Erythroblast (primary cell): ENCODE measurements around the gene TALDO1.

ENCODE experiments used
- GATA1 ChIP-seq: IDR thresholded peaks from 2 replicates; pipeline ENCODE4 v1.6.1; 2011; ENCODE audit warnings: low read depth, mild to moderate bottlenecking, control low read depth, low read length, moderate library complexity
- POLR2A ChIP-seq: IDR thresholded peaks from 2 replicates; pipeline ENCODE4 v1.6.1; 2011; ENCODE audit warnings: mild to moderate bottlenecking, low read length

GRCh38 chr11:771617-772204, 24.4 kb downstream of the TALDO1 start:
- no peak for TF ChIP-seq POLR2A
- no peak for TF ChIP-seq GATA1
